Smooth muscle cell (in vitro differentiated cells): ENCODE measurements around the gene MTARC1. TPM values are rescaled to one million over a fixed set of nuclear protein-coding genes. Genes with fewer than 3 reads are reported as not detected.

Experiments
- DNase-seq: peaks from one replicate; lab custom pipeline; 2025; ENCODE audit not compliant: unreplicated experiment; lab: John Stamatoyannopoulos, UW
- H2AFZ ChIP-seq: fragments of 200-600 bp; sonication (generic); 2 replicates; pipeline ENCODE4 v1.6.0; 2016; ENCODE audit warnings: antibody characterized with exemption, low read depth, mild to moderate bottlenecking
- H3F3A ChIP-seq: fragments of 200-600 bp; sonication (generic); 2 replicates; pipeline ENCODE4 v1.6.0; 2017; ENCODE audit warnings: antibody characterized with exemption, low read depth
- H3K27ac ChIP-seq: fragments of 200-600 bp; sonication (generic); 2 replicates; pipeline ENCODE4 v1.5.1; 2016; ENCODE audit warnings: low read depth, mild to moderate bottlenecking
- H3K27me3 ChIP-seq: fragments of 200-600 bp; sonication (generic); 2 replicates; pipeline ENCODE4 v1.6.1; 2016; ENCODE audit warnings: low read depth, mild to moderate bottlenecking
- H3K36me3 ChIP-seq: fragments of 200-600 bp; sonication (generic); 2 replicates; pipeline ENCODE4 v1.5.1; 2016; ENCODE audit warnings: low read depth
- H3K4me1 ChIP-seq: fragments of 200-600 bp; sonication (generic); 2 replicates; pipeline ENCODE4 v1.5.1; 2016; ENCODE audit warnings: low read depth
- H3K4me2 ChIP-seq: fragments of 200-600 bp; sonication (generic); 2 replicates; pipeline ENCODE4 v1.6.0; 2016; ENCODE audit warnings: mild to moderate bottlenecking
- H3K4me3 ChIP-seq: fragments of 200-600 bp; sonication (generic); 2 replicates; pipeline ENCODE4 v1.5.1; 2016; ENCODE audit warnings: mild to moderate bottlenecking
- H3K79me2 ChIP-seq: fragments of 200-600 bp; sonication (generic); 2 replicates; pipeline ENCODE4 v1.6.0; 2016; ENCODE audit warnings: low read depth, mild to moderate bottlenecking
- H3K9ac ChIP-seq: fragments of 200-600 bp; sonication (generic); 2 replicates; pipeline ENCODE4 v1.6.0; 2016; ENCODE audit warnings: low read depth
- H3K9me3 ChIP-seq: fragments of 200-600 bp; sonication (generic); replicated peaks from 2 replicates; pipeline ENCODE4 v1.5.1; 2016; ENCODE audit warnings: low read depth
- H4K20me1 ChIP-seq: fragments of 200-600 bp; sonication (generic); 2 replicates; pipeline ENCODE4 v1.6.0; 2016; ENCODE audit warnings: low read depth
- CTCF ChIP-seq: fragments of 200-600 bp; sonication (generic); IDR thresholded peaks from 2 replicates; pipeline ENCODE4 v1.5.1; 2017; ENCODE audit warnings: borderline replicate concordance, mild to moderate bottlenecking, antibody characterized with exemption; ENCODE audit not compliant: insufficient read depth, poor library complexity, severe bottlenecking
- WGBS: methylation state at CpG from one replicate; pipeline ENCODE4 v1.1.7; 2016; ENCODE audit warnings: low lambda C conversion rate; 5-methylcytosine and 5-hydroxymethylcytosine counted together
- polyA plus RNA-seq: library from polyadenylated mRNA; unstranded; fragments of >200 nt; fragmentation: Nextera tagmentation; extraction: Ambion mirVana; gene quantifications from 2 replicates; pipeline ENCODE4 v1.2.1, GENCODE V29; 2016
- total RNA-seq: library from RNA; depleted of rRNA; stranded (reverse); fragments of >200 nt; gene quantifications from 2 replicates; pipeline ENCODE4 v1.2.3, GENCODE V29; 2014

MTARC1 gene
- total and polyA plus RNA-seq, 2 experiments from 2014 or later, result 0.83 to 2.3 TPM

- H3K79me2 ChIP-seq, result no peaks in the 10 kb centered on the region
- peaks cover 4% of the 10 kb centered on the region for H3K4me1 ChIP-seq
- no peaks in the 10 kb centered on the region for H3K36me3 ChIP-seq
- 96% methylated on average over 5 of the region's 5 CpGs for WGBS
- H3K27me3 ChIP-seq, result no peaks in the 10 kb centered on the region
- H3F3A ChIP-seq, result no peaks in the 10 kb centered on the region
- no peak overlapping the region for H3K9ac ChIP-seq
- H3K9me3 ChIP-seq, result no peaks in the 10 kb centered on the region
- H3K4me2 ChIP-seq, result no peak overlapping the region
- H3K27ac ChIP-seq, result no peak overlapping the region
- no peak for DNase-seq
- H2AFZ ChIP-seq, result no peak overlapping the region
- TF ChIP-seq CTCF, result no peak
- H3K4me3 ChIP-seq, result no peak overlapping the region
- no peaks in the 10 kb centered on the region for H4K20me1 ChIP-seq
These were observed 5.2 kb downstream of the MTARC1 start for GRCh38 chr1:220791956-220792355.

GRCh38 chr1:220796530-220796929 is 9.8 kb downstream of the MTARC1 start:
- H3F3A ChIP-seq, result no peaks in the 10 kb centered on the region
- 89% methylated on average over 10 of the region's 10 CpGs for WGBS

GRCh38 chr1:220797044-220797443 is 10.3 kb downstream of the MTARC1 start:
- Histone ChIP-seq H3K27ac (no peak overlapping the region), H2AFZ (no peak overlapping the region), H3K4me3 (no peak overlapping the region), H3K27me3 (no peaks in the 10 kb centered on the region), H3K79me2 (no peaks in the 10 kb centered on the region), H4K20me1 (no peaks in the 10 kb centered on the region), H3F3A (no peaks in the 10 kb centered on the region), H3K9me3 (no peaks in the 10 kb centered on the region), H3K4me2 (no peak overlapping the region), H3K9ac (no peak overlapping the region), H3K4me1 (no peaks in the 10 kb centered on the region), H3K36me3 (no peaks in the 10 kb centered on the region)
- no peak for TF ChIP-seq CTCF
- no peak for DNase-seq

More at GRCh38 chr1:220796530-220796929, 9.8 kb downstream of the MTARC1 start:
- no peaks in the 10 kb centered on the region for H4K20me1 ChIP-seq
- no peak for TF ChIP-seq CTCF
- H3K4me2 ChIP-seq, result no peak overlapping the region
- no peak overlapping the region for H3K9ac ChIP-seq
- H3K4me1 ChIP-seq, result no peaks in the 10 kb centered on the region
- H3K27ac ChIP-seq, result no peak overlapping the region
- H2AFZ ChIP-seq, result no peak overlapping the region
- H3K79me2 ChIP-seq, result no peaks in the 10 kb centered on the region
- H3K9me3 ChIP-seq, result no peaks in the 10 kb centered on the region
- no peaks in the 10 kb centered on the region for H3K36me3 ChIP-seq
- no peak for DNase-seq
- no peak overlapping the region for H3K4me3 ChIP-seq
- no peaks in the 10 kb centered on the region for H3K27me3 ChIP-seq

GRCh38 chr1:220797553-220797952 is 10.8 kb downstream of the MTARC1 start:
- Histone ChIP-seq H3K4me1 (no peaks in the 10 kb centered on the region), H3K27ac (no peak overlapping the region), H3K27me3 (no peaks in the 10 kb centered on the region), H3K79me2 (no peaks in the 10 kb centered on the region), H3K9ac (no peak overlapping the region), H4K20me1 (no peaks in the 10 kb centered on the region), H3K36me3 (no peaks in the 10 kb centered on the region), H3F3A (no peaks in the 10 kb centered on the region), H2AFZ (no peak overlapping the region), H3K9me3 (no peaks in the 10 kb centered on the region), H3K4me2 (no peak overlapping the region), H3K4me3 (no peak overlapping the region)
- no peak for DNase-seq
- WGBS, result 93% methylated on average over 3 of the region's 3 CpGs
- no peak for TF ChIP-seq CTCF
